Activated naive CD4-positive, alpha-beta T cell treated with anti-CD3 and anti-CD28 coated beads, Interleukin-2, amount 50 U/mL, for 72 hours (primary cell): Measurements from ENCODE around the gene CENPB. TPM values are rescaled to one million over a fixed set of nuclear protein-coding genes. Genes with fewer than 3 reads are reported as not detected.
"Not testable (repeated sequence)": the region's sequence is repeated elsewhere in the genome, so short reads cannot be mapped to it uniquely, and the experiment has no call there.

Experiments used
- ATAC-seq, 2 donors: fragments of 150-1000 bp; cut with Tn5 transposase; 2 replicates each; pipeline ENCODE4 v1.10.0; 2021; ENCODE audit warnings: mild to moderate bottlenecking in 2 of 2, moderate library complexity in 2 of 2
- DNase-seq, 2 donors: peaks; one replicate each; pipeline ENCODE4 v3.0.0; 2021 to 2022; ENCODE audit warnings: low spot score in 2 of 2
- H3K27ac Mint-ChIP-seq, 2 donors: one replicate each; pipeline ENCODE4 v1.8.0; 2022; ENCODE audit warnings: mild to moderate bottlenecking in 2 of 2, mixed read lengths in 2 of 2
- H3K36me3 Mint-ChIP-seq, 2 donors: one replicate each; pipeline ENCODE4 v1.8.0; 2022; ENCODE audit warnings: mixed read lengths in 2 of 2
- H3K9me3 Mint-ChIP-seq, 2 donors: one replicate each; pipeline ENCODE4 v1.8.0; 2022; ENCODE audit warnings: mixed read lengths in 2 of 2
- total RNA-seq, 2 donors: library from RNA; stranded (reverse); gene quantifications; one replicate each; pipeline ENCODE4 v1.2.3, GENCODE V29; 2022

The CENPB gene
- total RNA-seq, 2 donors from 2014 or later = 34.4 to 48.1 TPM

DNA sequence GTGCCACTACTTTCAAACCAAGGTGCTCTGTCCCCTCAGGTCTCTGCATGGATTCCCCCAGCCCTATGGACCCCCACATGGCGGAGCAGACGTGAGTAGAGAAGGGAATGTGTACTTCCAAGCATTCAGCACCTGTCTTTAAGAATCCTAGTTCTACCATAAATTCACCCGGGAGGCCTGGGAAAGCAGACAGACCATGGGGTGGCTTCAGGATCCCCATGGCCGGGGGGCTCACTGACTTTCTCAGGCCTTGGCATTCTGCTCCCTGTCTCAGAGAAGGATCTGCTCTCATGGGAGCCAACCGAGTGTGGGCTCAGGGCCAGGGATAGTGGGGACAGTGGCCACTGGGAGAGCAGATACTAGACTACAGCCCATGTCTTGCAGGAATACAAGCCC lies 11.8 kb upstream of the CENPB start:
- H3K9me3 Mint-ChIP-seq = no peaks in the 10 kb centered on the region
- ATAC-seq (no peak), DNase-seq (no peak)
- peaks cover 44 to 45% of the 10 kb centered on the region in 2 donors for H3K36me3 Mint-ChIP-seq
- peak overlapping the region; percentile 86 to 99 for H3K27ac Mint-ChIP-seq

DNA sequence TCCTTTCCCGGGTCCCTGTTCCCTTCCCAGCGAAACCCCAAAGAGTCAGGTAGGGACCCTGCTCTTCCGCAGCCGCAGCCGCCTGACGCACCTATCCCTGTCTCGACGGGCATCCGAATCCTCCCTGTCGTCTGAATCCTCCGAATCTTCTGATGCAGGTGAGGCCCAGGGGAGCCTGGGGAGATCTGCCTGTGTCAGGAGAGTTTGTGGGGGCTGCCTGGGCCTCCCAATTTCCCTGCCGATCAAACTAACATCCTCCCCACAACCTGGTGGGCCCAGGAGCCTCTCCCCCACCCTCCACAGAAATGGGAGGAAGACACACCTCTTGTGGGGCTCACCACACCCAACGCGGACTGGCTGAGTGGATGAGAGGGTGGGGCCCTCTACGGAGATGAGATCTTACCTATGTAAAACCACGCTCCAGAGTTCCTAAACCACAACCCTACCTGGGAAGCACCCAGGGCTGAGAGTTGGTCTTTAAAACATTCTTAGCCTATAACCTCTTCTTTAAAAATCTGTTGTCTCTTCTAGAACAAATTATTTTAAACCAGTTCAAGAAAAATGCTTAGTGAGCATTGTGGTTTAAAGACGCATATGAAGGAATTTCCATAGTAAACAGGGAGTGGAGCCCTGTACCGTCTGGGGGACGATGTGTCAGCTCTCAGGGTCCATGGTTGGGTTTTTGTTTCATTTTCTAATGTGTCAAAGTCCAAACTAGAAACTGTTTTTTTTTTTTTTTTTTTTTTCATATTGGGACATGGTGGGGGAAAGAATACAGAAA lies 11.2 kb upstream of the CENPB start:
- ATAC-seq (peak; percentile 21 to 22), DNase-seq (no peak)
- peaks cover 41 to 43% of the 10 kb centered on the region in 2 donors for H3K36me3 Mint-ChIP-seq
- no peaks in the 10 kb centered on the region for H3K9me3 Mint-ChIP-seq
- H3K27ac Mint-ChIP-seq = peak overlapping the region; percentile 86 to 99

DNA sequence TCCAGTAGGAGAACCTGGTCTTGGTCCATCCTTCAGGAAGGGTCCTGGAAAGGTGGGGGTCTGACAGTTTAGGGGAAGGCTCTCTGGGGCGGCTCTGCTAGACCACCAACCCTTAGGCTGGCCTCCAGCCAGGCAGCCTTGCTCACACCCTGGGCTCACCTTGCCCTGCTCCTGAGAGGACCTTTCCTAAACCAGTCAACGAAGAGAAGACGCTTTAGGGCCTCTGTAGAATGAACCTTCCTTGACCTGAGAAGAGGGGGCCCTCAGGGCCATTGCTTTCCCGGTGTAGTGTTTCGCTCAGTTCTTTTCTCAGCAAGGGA lies 10.6 kb upstream of the CENPB start:
- Mint-ChIP-seq H3K36me3 (peaks cover 35 to 39% of the 10 kb centered on the region in 2 donors), H3K27ac (peak overlapping the region; percentile 86 to 99), H3K9me3 (no peaks in the 10 kb centered on the region)
- ATAC-seq (no peak), DNase-seq (no peak)

DNA sequence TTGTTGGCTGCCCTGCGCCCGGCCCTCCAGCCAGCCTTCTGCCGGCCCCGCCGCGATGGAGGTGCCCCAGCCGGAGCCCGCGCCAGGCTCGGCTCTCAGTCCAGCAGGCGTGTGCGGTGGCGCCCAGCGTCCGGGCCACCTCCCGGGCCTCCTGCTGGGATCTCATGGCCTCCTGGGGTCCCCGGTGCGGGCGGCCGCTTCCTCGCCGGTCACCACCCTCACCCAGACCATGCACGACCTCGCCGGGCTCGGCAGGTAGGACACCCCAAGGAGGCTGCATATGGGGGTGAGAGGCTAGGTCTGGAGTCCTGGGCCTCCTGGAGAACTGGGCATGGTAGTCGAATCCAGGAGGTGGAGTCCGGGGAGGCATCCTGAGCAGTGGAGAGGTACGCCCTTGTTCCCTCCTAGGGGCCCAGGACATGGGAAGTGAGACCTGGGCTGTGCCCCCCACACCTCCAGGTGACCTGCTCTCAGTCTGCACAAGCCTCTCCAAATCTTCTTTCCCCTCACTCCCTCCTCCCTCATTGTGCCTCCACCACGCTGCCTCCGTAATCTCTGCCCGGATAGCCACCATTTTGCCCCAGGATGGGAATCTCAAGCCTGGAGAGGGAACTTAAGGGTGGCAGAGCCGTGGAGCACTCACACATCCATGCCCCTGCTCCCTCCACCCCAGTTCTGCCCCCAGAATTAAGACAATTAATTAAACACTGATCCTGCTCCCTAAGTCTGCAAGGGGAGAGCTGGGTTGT lies 10.1 kb upstream of the CENPB start:
- Mint-ChIP-seq H3K36me3 (peaks cover 31 to 34% of the 10 kb centered on the region in 2 donors), H3K9me3 (no peaks in the 10 kb centered on the region), H3K27ac (peak overlapping the region; percentile 86 to 94)
- ATAC-seq (peak in 1 of 2 donors; percentile 2), DNase-seq (no peak)

DNA sequence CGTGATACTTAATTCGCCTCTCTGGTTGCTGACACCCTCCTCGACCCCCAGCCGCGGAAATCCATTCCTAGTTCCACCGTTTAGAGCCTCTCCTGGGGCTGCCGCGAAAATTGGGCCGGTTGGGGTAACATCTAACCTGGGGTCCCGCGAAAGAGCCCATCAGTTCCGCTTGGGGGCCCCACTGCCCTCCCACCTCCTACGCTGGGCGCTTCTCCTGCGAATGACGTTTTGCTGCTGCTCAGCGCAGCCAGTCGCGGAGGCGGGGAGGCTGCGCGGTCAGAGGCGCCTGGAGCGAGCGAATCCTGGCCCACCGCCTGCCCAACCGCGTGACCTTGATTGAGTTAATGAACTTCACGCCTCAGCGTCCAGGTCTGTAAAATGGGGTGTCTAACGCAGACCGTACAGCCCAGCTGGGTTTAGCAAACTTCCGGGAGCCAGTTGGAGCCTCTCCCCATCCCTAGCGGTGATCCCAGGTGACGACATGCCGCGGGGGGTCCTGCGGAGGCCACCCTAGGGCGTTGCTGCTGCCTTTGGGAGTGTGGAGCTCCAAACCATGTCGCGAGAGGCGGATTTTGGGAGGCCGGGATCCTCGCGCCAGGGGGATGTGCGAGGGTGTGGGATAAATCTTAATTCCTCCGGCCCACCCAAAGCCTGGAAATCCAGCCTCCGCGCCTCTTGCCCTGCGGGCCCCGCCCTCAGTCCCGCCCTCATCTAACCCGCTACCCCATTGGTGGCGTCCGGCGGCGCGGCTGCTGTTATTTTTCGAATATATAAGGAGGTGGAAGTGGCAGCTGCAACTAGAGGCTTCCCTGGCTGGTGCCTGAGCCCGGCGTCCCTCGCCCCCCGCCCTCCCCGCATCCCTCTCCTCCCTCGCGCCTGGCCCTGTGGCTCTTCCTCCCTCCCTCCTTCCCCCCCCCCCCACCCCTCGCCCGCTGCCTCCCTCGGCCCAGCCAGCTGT lies 9.2 kb upstream of the CENPB start, which contains the start of gene CDC25B:
TSS of gene CDC25B (plus strand) at position 800 of the 958 bp plus-strand sequence. CDS start 222 bp downstream, outside the sequence.
- Mint-ChIP-seq H3K9me3 (no peaks in the 10 kb centered on the region), H3K27ac (peak within 1 kb of the TSS; percentile 86 to 97), H3K36me3 (peaks cover 29 to 31% of the 10 kb centered on the region in 2 donors)
- ATAC-seq (peak; percentile 84 to 87), DNase-seq (peak; percentile 85 to 93)

DNA sequence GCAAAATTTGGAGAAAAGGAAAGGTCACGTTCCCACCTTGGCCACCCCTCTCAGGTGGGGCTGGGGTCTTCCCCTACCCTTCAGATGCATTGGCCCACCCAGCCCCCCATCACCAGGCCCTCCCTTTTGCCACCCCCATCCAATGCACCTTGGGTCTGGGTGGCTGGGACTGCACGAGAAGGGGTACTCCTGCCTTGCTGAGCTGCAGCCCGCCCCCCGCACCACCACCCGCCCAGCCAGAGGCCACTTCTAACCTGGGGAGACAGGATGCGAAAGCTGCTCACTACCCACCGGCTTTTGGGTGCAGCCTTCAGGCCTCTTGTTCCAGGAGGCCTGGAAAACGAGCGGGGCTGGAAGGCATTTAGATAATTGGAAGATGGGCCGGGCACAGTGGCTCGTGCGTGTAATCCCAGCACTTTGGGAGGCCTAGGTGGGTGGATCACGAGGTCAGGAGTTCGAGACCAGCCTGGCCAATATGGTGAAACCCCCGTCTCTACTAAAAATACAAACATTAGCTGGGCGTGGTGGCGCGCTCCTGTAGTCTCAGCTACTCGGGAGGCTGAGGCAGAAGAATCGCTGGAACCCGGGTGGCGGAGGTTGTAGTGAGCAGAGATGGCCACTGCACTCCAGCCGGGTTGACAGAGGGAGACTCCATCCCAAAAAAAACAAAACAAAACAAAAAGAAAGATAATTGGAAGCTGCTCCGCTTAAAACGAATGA lies 8.3 kb upstream of the CENPB start:
- peaks cover 23 to 31% of the 10 kb centered on the region in 2 donors for H3K36me3 Mint-ChIP-seq
- H3K27ac Mint-ChIP-seq = peak overlapping the region; percentile 86 to 97
- DNase-seq = no peak
- H3K9me3 Mint-ChIP-seq = no peaks in the 10 kb centered on the region
- ATAC-seq = no peak

DNA sequence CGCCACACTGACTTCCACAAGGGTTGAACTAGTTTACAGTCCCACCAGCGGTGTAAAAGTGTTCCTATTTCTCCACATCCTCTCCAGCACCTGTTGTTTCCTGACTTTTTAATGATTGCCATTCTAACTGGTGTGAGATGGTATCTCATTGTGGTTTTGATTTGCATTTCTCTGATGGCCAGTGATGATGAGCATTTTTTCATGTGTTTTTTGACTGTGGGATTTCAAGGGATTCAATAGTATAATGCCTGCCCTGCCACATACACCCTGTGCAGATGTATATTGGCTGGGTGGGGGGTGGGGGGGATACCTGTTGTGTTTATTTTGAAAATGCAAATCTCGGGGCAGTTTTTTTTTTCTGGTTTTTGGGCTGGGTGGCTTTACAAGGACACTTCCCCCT lies 7.6 kb upstream of the CENPB start:
- Mint-ChIP-seq H3K36me3 (peaks cover 19 to 26% of the 10 kb centered on the region in 2 donors), H3K27ac (peak overlapping the region in 1 of 2 donors; percentile 86)
- not testable (repeated sequence) for ATAC-seq, H3K9me3 Mint-ChIP-seq, DNase-seq

DNA sequence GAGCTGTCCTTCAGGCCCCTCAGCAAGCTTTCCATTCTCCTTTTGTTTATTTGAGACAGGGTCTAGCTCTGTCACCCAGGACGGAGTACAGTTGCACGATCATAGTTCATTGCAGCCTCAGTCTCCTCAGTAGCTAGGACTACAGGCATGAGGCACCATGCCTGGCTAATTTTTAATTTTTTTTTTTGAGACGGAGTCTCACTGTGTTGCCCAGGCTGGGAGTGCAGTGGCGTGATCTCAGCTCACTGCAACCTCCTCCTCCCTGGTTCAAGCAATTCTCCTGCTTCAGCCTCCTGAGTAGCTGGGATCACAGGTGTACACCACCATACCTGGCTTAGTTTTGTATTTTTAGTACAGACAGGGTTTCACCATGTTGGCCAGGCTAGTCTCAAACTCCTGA lies 2.7 kb upstream of the CENPB start:
- H3K27ac Mint-ChIP-seq, H3K36me3 Mint-ChIP-seq: not testable (repeated sequence)

DNA sequence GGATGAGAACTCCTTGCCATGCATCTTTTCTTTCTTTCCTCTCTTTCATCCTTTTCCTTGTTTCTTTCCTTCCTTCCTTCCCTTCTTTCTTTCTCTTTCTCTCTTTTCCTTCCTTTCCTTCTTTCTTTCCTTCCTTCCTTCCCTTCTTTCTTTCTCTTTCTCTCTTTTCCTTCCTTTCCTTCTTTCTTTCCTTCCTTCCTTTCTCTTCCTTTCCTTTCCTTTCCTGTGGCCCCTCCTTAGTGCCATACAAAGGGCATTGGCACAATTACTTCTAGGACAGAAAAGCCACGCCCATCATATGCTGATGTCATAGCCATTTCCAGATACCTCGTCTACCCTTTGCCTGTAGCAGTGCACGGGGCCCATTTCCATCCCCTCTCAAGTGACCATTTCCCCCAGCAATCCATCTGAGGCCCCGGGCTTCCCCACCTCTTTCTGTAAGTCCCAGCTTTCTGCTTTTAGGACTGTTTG lies 2.2 kb upstream of the CENPB start:
- ATAC-seq (no peak), DNase-seq (no peak)
- H3K9me3 Mint-ChIP-seq = no peaks in the 10 kb centered on the region
- peaks cover 8 to 9% of the 10 kb centered on the region in 2 donors for H3K36me3 Mint-ChIP-seq
- H3K27ac Mint-ChIP-seq = no peak overlapping the region

More for the DNA sequence above, 2.7 kb upstream of the CENPB start:
- not testable (repeated sequence) for H3K9me3 Mint-ChIP-seq, ATAC-seq, DNase-seq

DNA sequence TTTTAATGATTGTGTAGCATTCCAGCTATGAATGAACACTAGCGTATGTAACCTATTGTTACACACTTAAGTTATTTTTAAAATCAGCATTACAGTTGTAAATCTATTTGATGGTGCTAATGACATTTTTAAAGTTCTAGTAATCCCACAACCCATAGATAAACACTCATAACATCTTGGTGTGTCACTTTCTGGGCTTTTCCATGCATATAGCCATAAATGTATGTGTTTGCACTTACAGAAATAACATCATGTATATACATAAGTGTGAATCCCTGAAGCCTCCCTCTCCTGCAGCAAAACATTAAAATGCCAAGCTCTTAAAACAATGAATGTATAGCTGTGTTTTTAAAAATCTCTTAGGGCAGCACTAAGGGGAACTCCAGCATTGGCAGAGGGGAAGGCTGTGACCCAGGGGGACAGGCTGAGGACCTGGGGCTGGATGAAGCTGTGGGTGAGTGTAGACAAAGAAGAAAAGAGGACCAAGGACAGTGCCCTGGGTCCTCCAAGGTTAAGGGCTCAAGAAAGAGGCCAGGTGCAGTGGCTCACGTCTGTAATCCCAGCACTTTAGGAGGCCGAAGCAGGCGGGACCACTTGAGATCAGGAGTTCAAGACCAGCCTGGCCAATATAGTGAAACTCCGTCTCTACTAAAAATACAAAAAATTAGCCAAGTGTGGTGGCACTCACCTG lies 929 bp upstream of the CENPB start:
- ATAC-seq = no peak
- Mint-ChIP-seq H3K36me3 (peaks cover 8 to 9% of the 10 kb centered on the region in 2 donors), H3K27ac (peak overlapping the region in 1 of 2 donors; percentile 63), H3K9me3 (no peaks in the 10 kb centered on the region)
- DNase-seq = no peak

DNA sequence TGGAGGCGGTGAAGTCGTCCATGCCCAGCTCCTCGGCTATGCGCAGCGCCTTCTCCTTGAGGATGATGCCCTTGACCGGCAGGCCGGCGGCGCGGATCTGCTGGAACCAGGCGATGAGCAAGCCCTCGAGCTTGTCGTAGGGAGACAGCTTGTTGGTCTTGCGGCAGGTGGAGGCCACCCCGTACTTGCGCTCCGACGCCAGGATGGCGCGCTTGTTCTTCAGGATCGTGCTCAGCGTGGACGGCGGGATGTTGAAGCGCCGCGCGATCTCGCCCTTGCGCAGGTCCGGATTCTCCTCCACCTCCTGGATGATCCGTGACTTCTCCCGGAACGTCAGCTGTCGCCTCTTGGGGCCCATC lies 435 bp downstream of the CENPB start:
- no peaks in the 10 kb centered on the region for H3K9me3 Mint-ChIP-seq
- peaks cover 8 to 9% of the 10 kb centered on the region in 2 donors for H3K36me3 Mint-ChIP-seq
- DNase-seq = no peak
- ATAC-seq = peak; percentile 41 to 59
- peak overlapping the region in 1 of 2 donors; percentile 44 for H3K27ac Mint-ChIP-seq

DNA sequence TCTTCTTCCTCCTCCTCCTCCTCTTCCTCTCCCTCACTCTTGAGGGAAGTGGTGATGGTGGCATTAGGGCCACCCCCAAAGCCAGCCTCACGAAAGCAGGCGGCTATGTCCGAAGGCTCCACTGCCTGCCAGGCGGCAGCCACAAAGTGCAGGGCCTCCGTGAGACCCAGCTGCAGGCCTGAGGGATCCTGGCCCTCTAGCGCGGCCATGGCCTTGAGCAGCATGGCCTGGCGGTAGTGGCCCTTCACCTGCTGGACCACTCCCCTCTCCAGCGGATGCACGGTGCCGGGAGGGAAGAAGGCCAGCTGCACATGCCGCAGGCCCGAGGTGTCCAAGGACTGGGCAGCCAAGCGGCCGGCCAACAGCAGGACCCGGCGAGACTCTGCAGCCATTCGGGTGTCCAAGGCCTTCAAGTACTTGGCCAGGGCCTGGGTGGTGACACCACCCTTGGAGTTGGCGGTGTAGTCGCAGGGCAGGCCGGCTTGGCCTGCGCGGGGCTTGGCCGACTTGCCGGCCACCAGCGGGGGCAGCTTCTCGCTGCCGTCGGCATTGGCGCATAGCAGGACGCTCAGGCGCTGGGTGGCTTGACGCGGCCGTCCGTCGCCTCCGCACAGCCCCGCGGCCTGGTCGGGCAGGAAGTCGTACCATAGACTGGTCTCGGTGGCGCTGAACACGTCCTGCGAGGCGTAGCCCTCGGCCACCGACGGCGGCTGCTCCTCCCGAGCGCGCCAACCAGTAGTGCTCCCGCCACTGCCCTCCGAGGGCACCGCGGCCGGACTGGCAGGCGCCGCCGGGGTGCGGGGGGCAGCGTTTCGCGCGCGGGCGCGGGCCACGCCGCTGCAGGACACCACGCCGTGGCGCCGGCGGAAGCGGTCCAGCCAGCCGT lies 1.1 kb downstream of the CENPB start:
- no peaks in the 10 kb centered on the region for H3K9me3 Mint-ChIP-seq
- peaks cover 8 to 9% of the 10 kb centered on the region in 2 donors for H3K36me3 Mint-ChIP-seq
- DNase-seq (no peak), ATAC-seq (no peak)
- H3K27ac Mint-ChIP-seq = peak overlapping the region in 1 of 2 donors; percentile 51

DNA sequence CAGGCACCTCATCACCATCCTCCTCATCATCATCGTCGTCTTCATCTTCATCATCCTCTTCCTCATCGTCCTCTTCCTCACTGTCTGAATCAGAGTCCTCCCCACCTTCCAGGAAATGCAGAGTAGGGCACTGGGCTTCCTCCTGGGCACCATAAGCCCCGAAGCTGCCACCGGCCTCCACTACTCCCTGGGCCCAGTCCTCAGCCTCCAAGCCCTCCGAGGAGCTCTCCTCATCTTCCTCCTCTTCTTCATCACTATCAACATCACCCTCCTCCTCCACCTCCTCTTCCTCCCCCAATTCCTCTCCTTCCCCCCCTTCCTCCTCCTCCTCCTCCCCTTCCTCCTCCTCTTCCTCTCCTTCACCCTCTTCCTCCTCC lies 1.7 kb downstream of the CENPB start:
- ATAC-seq (no peak), DNase-seq (no peak)
- Mint-ChIP-seq H3K9me3 (no peaks in the 10 kb centered on the region), H3K36me3 (peaks cover 8 to 9% of the 10 kb centered on the region in 2 donors), H3K27ac (peak overlapping the region; percentile 51 to 63)

DNA sequence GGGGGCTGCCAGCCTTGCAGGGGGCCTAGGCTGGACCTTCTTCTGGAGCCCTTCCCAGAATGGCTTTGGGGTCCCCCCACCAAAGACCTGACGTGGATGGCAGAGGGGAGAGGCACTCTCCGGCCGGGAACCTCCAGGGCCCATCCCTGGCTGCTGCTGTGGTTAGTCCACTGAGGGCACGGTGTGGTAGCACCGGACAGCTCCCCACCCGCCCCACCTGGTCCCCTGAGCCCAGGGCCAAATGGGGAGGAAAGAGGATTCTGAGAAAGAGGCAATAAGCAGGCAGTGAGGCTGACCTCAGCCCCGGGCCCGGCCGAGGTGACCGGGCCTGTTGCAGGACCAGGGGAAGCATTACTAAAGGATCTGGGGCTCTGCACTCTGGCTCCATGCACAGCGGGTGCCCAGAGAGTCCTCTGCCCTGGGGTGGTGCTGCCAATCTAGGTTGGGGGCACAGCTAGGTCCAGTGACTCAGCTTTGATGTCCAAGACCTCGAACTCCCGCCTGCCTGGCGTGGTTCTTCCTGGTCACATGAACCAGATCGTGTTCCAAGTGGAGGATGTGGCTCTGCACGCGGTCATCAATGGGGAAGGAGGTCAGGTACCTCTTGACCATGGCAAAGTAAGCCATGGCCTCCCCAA lies 2.2 kb downstream of the CENPB start:
- ATAC-seq = no peak
- peaks cover 8 to 9% of the 10 kb centered on the region in 2 donors for H3K36me3 Mint-ChIP-seq
- DNase-seq = no peak
- H3K27ac Mint-ChIP-seq = peak overlapping the region; percentile 51 to 63
- H3K9me3 Mint-ChIP-seq = no peaks in the 10 kb centered on the region
